OCI-LY1 (cell line): ENCODE results near the gene UBE2G2.

Experiments
- EZH2 ChIP-seq: fragments of 200-600 bp; sonication (generic), shearing (Covaris generic); IDR thresholded peaks from 2 replicates; pipeline ENCODE4 v1.8.0; 2017; ENCODE audit warnings: borderline replicate concordance, mixed run types, mild to moderate bottlenecking, antibody characterized with exemption, low read length, moderate library complexity, mixed read lengths
- TF ChIP-seq, protein P1 (sequence below): fragments of 200-600 bp; sonication (generic), shearing (Covaris generic); IDR thresholded peaks from 2 replicates; pipeline ENCODE4 v1.5.1; 2017; ENCODE audit warnings: mild to moderate bottlenecking, antibody characterized with exemption, low read length, moderate library complexity, mixed read lengths

DNA sequence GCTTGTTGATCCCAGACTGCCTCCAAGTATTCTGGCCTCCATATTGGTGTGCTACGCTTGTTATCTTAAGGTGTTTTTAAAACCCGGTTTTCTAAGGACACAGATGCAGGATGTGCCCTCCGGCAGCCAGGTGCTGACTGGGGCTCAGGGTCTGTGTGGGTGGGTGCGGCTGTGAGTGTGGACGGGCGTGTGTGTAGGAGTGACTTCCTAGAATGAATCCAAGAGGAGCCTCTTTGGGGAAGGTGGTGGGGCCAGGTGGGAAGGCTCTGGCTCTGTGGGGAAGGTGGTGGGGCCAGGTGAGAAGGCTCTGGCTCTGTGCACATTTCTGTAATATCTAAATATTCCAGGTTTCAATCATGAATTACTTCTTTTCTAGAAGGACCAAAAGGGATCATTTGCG, 77.4 kb downstream of the UBE2G2 start:
- TF ChIP-seq, protein P1, sequence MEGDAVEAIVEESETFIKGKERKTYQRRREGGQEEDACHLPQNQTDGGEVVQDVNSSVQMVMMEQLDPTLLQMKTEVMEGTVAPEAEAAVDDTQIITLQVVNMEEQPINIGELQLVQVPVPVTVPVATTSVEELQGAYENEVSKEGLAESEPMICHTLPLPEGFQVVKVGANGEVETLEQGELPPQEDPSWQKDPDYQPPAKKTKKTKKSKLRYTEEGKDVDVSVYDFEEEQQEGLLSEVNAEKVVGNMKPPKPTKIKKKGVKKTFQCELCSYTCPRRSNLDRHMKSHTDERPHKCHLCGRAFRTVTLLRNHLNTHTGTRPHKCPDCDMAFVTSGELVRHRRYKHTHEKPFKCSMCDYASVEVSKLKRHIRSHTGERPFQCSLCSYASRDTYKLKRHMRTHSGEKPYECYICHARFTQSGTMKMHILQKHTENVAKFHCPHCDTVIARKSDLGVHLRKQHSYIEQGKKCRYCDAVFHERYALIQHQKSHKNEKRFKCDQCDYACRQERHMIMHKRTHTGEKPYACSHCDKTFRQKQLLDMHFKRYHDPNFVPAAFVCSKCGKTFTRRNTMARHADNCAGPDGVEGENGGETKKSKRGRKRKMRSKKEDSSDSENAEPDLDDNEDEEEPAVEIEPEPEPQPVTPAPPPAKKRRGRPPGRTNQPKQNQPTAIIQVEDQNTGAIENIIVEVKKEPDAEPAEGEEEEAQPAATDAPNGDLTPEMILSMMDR: no peak
- no peak for TF ChIP-seq EZH2
